NT2/D1 (cell line): Measurements from ENCODE around the gene ELMO1.

ENCODE experiments used
- YY1 ChIP-seq: IDR thresholded peaks from 2 replicates; pipeline ENCODE4 v1.6.1; 2011; ENCODE audit not compliant: insufficient read length, insufficient read depth
- ZNF274 ChIP-seq: IDR thresholded peaks from 2 replicates; pipeline ENCODE4 v1.6.1; 2011; ENCODE audit warnings: mild to moderate bottlenecking, low read depth, low read length

DNA sequence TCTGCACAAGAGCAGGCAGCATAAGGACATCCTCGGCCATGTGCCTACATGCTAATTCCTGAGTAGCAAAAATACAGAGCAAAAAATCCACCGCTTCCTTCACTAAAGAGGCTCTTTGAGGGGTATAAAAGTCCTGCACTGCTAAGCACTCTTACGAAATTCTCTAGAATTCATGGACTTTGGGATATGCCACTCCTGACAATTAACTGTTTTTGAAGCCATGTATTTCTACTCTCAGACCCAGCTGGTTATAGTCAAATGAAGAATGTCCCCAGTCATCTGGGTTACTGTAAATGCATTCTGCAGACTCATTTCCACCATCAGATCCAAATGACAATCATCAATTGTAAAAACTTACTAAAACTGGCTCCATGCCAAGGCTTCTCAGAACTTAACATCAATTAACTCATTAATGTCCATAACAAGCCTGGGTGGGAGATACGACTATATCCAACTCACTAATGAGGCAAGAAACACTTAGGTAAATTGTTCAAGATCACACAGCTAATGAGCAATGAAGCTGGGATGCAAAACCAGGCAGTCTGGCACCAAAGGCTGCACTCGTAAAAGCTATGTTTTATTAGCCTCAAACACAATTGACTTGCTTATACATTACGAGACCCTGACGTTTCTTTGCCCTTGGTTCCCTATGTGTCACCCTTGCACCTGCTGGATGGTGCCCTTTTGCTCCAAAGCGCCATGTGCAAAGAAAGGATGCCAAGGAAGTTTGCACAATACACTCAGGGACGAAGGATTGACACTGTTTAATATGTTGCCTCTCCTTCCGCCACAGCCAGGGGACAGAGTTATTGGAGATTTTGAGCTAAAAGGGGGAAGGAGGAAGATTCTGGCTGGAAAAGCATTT lies 250.4 kb downstream of the ELMO1 start:
- no peak for TF ChIP-seq YY1
- TF ChIP-seq ZNF274, result no peak
